Activated T-cell treated with anti-CD3 and anti-CD28 coated beads for 24 hours (primary cell): Measurements from ENCODE around the gene SV2C.
A peak's percentile ranks its signal among the peaks of the same experiment; 100 is the strongest.
"Not testable (repeated sequence)": the region's sequence is repeated elsewhere in the genome, so short reads cannot be mapped to it uniquely, and the experiment has no call there.

ENCODE experiments used
- DNase-seq: peaks from one replicate; pipeline ENCODE4 v3.0.0-alpha.2; 2020; ENCODE audit warnings: low read depth

Gene SV2C

GRCh38 chr5:76345582-76345981, 262.4 kb downstream of the SV2C start:
- DNase-seq, result no peak

GRCh38 chr5:76351176-76351575, 268.0 kb downstream of the SV2C start:
- DNase-seq, result no peak

GRCh38 chr5:76351577-76351976, 268.4 kb downstream of the SV2C start:
- no peak for DNase-seq

DNA sequence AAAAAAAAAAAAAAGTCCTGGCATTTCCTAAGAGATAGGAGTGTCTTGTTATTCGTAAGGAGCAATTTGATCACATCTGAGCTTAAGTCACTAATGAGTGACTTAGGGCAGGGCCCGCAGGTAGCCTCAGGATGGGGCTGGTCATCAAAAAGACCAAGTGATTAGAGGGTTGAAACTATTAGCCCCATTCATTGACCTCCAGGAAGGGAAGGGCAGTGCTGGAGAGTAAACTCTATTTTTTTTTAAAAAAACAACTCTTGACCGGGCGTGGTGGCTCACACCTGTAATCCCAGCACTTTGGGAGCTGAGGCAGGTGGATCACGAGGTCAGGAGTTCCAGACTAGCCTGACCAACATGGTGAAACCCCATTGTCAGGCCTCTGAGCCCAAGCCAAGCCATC, 273.7 kb downstream of the SV2C start:
- no peak for DNase-seq

GRCh38 chr5:76363352-76364225, 280.4 kb downstream of the SV2C start:
- no peak for DNase-seq

- no peak for DNase-seq
These were observed 281.0 kb downstream of the SV2C start for GRCh38 chr5:76364226-76364589.

DNA sequence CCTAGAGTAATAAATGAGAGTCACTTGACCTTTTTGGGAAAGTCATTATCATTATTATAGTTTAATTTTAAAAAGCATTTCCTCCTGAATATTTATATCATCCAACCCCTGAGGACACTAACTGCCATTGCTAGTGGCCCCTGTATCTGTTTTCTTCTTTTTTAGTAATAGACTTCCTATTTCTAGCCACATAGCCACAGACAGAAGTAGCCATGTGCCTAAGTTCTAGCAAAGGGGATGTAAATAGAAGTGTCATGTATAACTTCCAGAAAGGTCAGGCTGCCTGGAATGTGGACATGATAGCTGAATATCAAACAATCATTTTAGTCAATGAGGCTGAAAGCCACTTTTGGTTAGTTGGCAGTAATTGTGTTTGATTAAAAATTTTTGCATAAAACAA, 282.4 kb downstream of the SV2C start:
- no peak for DNase-seq

DNA sequence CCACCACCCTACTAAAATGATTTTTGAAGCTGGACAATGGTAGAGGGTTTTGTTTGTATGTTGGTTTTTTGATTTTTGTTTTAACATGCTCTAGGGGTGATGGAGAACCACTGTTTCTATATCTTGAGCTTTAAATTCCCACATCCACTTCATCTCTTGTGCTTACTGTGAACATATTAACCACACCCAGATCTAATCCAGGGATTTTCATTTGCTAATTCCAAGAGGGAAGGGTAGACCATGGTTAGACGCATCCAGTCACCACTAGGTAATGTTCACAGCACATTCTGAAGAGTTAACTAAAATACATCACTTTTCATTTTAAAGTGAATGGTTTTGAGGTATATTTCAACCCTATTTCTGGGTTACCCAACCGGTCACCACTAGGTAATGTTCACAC, 283.4 kb downstream of the SV2C start:
- no peak for DNase-seq

DNA sequence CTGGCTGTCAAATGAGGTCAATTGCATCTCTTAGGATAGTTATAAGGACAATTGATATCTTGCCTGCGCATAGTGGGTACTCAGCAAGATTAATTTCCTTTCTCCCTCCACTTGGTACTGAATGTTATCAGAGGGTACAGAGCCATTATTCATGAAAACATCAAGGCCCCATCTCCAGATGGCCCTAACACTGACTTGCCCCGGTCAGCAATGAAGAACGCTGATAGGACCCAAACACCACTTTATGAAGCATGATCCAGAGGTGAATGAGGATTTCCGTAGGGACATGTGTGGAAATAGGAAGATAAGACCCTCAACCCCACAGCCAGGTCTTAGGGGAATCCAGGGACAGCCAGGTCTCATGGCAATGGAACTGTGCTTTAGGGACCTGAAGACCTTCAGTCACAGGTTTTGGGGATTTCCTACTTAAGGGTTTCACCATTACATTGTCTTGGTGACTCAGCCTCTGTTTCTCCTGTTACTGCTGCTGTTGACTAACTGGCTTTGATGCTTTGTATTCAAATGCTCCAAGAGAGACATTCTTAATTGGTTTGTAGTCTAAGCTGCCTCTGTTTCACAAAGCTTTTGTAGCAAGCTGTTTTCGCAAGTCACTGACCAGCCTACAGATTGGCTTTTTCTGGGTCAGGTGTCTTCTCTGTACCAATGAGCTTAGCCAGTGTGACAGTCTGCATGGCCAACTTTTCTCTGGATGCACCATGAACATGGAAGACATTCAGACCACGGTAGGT, 284.6 kb downstream of the SV2C start:
- DNase-seq, result peak; percentile 9

- no peak for DNase-seq
These were observed 285.8 kb downstream of the SV2C start for GRCh38 chr5:76368941-76369340.

DNA sequence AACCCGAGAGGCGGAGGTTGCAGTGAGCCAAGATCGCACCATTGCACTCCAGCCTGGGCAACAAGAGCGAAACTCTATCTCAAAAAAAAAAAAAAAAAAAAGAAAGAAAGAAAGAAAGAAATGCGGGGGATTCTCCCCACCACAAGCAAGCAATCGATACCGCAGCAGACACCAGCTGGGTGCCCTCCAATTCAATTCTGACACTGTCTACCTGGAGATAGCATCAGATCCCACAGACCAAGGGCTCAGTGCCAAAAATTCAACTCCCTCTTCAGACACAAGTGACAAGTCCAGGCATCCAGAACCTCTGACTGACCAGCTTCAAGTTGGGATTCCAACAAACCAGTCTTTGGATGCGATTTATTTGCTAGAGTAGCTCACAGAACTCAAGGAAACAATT, 286.5 kb downstream of the SV2C start:
- not testable (repeated sequence) for DNase-seq

GRCh38 chr5:76371960-76372322, 288.8 kb downstream of the SV2C start:
- DNase-seq, result no peak

DNA sequence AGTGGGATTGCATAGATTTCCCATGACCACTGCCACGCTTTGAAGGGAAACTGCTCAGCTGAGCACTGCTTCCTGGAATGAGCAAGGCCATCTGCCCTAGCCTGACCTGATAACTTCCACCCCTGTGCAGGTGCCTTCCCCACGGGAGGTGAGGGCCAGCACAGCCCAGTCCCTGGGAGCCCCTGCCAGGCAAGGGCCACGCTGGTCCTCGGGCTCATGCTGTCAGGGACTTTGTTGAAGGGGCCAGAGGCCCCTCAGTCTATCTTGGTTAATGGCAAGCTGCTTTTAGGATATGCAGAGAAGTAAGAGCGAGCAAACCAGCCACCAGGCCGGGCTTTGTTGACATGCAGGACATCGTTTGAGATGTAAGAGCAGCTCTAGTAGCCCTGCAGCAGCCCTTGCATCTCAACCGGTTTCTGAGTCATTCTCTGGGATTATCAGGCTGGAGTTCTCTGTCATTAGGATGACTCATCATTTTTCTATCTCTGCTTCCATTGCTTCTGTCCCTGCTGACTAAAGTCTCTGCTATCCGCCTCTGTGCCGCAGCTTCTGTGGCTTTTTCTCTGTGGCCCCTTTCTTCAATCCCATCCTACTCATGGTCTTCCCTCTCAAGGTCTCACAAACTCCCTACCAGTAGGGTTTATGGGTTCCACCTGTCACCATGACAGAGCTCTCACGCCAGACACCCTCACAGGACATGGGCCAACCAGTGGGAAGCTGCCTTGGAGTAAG, 289.3 kb downstream of the SV2C start:
- DNase-seq, result no peak

DNA sequence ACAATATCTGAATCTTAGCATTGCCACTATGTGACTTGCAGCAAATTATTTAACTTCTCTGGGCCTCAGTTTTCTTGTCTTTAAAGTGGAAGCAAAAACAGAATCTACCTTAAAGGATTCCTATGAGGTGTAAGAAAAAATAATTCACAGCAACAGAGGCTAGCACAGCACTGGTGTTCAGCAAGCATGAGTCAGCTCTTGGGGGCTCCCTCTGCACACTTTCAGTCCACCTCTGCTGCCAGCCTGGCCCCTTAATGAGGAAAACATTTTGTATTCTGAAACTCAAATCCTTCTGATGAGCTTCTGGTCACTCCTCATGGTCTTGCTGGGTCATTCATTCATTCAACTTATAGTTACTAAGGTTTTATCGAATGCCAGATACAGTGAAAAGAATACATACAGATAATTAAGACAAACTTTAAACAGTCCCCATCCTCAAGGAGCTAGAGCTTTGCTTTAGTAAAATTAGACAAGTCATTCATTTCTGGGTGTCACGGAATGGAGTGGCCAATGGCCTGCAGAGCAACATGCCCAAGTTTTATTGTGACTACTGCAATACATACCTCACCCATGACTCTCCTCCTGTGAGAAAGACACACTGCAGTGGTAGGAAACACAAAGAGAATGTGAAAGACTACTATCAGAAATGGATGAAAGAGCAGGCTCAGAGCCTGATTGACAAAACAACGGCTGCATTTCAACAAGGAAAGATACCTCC, 293.1 kb downstream of the SV2C start:
- no peak for DNase-seq

DNA sequence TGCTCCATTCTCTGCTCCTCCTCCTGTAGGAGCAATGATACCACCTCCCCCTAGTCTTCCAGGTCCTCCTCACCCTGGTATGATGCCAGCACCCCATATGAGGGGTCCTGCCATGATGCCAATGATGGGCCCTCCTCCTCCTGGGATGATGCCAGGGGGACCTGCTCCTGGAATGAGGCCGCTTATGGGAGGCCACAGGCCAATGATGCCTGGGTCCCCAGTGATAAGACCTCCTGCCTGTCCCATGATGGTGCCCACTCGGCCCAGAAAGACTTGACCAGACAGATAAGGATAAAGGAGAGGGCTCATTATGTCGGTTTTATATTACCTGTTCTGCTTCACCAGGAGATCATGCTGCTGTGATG, 293.7 kb downstream of the SV2C start:
- DNase-seq, result no peak

DNA sequence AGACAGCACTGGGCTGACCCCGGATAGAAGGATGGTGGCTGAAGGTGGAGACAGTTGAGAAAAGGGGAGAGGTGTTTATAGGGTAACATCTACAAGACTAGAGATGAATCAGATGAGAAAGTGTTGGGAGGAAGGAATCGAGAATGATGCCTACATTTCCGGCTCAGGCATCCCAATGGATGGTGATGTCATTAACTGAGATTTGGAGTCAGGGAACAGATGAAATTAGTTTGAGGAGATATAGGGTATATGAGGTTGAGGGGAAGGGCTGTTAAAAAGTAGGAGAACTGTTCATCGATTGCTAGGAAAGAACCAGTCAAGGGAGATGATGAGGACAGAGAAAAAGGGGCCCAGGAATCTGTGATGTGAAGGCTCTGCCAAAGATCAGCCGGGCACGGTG, 295.2 kb downstream of the SV2C start:
- no peak for DNase-seq

DNA sequence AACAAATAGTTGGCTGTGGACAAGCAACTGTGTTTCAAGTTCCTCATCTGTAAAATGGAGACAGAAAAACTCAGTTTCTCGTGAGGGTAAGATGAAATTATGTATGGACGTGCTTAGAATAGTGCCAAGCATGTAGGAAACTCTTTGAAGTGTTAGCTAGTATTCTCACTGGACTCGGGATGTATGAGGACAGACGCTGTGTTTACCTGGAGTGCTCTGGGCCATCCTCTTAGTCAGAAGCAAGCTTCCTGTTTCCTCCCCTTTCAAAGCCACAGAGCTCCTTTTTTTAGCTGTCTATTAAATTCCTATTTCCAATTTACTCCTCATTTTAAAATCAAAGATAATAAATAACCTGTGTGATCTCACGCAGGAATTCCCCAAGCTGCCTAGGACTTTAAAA, 296.1 kb downstream of the SV2C start:
- no peak for DNase-seq

GRCh38 chr5:76379855-76380254, 296.7 kb downstream of the SV2C start:
- no peak for DNase-seq

DNA sequence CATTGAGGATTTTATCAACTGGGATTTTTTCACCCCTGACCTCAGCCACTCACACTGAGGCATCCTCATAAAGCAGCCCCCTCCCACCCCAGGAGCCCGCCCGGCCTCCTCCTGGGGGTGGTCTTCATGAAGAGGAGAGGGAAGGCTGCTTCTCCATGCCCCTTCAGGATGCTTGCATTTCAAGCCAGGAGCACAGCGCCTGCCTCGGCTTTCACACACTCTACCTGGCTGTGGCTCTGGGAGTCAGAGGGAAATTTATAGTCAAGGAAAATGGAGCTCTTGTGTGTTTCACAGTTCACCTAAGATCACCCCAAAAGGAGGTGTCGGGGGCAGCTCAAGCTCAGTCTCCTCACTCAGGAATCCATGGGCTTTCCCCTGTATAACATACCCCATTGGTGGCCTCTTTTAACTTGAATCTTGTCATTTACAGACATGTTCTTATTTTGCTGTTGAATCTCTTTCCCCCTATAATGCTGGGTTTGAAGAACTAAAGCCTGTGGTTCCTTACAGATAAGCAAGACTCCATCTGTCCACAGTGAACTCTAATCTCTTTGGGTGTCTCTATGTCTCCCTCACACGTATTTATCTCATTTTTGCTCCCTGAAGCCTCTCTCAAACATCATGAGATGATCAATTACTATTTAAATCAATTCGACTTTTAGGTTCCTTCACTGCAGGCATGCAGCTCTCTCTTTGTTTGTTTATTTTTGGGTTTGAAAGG, 297.3 kb downstream of the SV2C start:
- DNase-seq, result no peak

DNA sequence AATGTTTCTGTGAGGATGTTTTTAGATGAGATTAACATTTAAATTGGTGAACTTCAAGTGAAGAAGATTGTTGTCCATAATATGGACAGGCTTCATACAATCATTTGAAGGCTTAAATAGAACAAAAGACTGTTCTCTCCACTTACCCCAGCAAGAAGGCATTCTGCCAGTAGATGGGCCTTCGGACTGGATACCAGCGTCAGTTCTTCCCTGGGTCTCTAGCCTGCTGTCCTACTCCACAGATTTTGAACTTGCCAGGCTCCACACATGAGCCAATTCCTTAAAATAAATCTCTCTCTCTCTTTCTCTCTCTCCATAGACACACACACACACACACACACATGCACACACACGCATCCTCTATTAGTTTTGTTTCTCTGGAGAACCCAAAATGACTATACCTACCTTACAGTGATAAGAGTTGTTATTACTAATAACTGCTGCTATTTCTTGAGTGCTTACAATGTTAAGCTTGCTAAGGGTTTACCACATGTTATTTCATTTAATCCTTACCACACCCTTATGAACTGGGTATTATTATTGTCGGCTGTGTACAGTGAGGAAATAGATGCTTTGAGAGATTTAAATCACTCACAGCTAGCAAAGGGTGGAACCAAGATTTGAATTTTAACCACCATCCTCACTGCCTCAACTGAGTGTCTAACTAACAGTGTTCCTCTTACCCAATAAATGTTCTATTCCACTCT, 300.1 kb downstream of the SV2C start:
- DNase-seq, result no peak

GRCh38 chr5:76384189-76384588, 301.0 kb downstream of the SV2C start:
- no peak for DNase-seq
